Fibroblast of lung (primary cell): ENCODE data around the gene PDE4D.

ENCODE experiments used
- CTCF ChIP-seq, 2 donors: IDR thresholded peaks in 1 of 2; conservative IDR thresholded peaks in 1 of 2; 1 replicate in 1 of 2; 2 replicates in 1 of 2; pipeline ENCODE4 v1.5.1; 2011 to 2012; ENCODE audit warnings: low read length in 2 of 2, control low read depth in 1 of 2, inconsistent platforms in 1 of 2, low read depth in 1 of 2, mild to moderate bottlenecking in 1 of 2
- EZH2 ChIP-seq: IDR thresholded peaks from 2 replicates; pipeline ENCODE4 v1.5.1; 2012; ENCODE audit warnings: low read length, control low read depth, mild to moderate bottlenecking; ENCODE audit errors: missing control alignments

- no peak for TF ChIP-seq CTCF (conservative IDR thresholded peaks at IDR 0.05 in 1 of 2, IDR thresholded peaks at IDR 0.05 in 1 of 2; ENCODE audit: low read depth in 1 of 2, low read length in 2 of 2)
- no peak for TF ChIP-seq EZH2
Observed at GRCh38 chr5:59221769-59222168, 671.8 kb downstream of the PDE4D start.
